Vagina (tissue), 2 donors: ENCODE results near the gene STARD13.
"Not testable (repeated sequence)": the region's sequence is repeated elsewhere in the genome, so short reads cannot be mapped to it uniquely, and the experiment has no call there.

Source experiments
- POLR2AphosphoS5 ChIP-seq, 2 donors: sonication (generic); formaldehyde crosslinking; IDR thresholded peaks; one replicate each; pipeline ENCODE4 v1.9.0; 2017; ENCODE audit warnings: antibody characterized with exemption in 2 of 2, mild to moderate bottlenecking in 2 of 2, low read depth in 1 of 2; ENCODE audit not compliant: insufficient read depth in 1 of 2
- TF ChIP-seq, protein P1 (sequence below), 3 experiments: fragments of 450-650 bp in 2 of 3; fragments of 200-600 bp in 1 of 3; sonication (generic) in 1 of 3; IDR thresholded peaks; one replicate each; pipeline ENCODE4 v1.5.1; 2017 to 2019; ENCODE audit warnings: antibody characterized with exemption in 3 of 3, mild to moderate bottlenecking in 2 of 3, moderate library complexity in 2 of 3

GRCh38 chr13:33242372-33242771, 43.2 kb downstream of the STARD13 start:
- TF ChIP-seq, protein P1, sequence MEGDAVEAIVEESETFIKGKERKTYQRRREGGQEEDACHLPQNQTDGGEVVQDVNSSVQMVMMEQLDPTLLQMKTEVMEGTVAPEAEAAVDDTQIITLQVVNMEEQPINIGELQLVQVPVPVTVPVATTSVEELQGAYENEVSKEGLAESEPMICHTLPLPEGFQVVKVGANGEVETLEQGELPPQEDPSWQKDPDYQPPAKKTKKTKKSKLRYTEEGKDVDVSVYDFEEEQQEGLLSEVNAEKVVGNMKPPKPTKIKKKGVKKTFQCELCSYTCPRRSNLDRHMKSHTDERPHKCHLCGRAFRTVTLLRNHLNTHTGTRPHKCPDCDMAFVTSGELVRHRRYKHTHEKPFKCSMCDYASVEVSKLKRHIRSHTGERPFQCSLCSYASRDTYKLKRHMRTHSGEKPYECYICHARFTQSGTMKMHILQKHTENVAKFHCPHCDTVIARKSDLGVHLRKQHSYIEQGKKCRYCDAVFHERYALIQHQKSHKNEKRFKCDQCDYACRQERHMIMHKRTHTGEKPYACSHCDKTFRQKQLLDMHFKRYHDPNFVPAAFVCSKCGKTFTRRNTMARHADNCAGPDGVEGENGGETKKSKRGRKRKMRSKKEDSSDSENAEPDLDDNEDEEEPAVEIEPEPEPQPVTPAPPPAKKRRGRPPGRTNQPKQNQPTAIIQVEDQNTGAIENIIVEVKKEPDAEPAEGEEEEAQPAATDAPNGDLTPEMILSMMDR (IDR thresholded peaks at IDR 0.05) = not testable (repeated sequence)
- TF ChIP-seq POLR2AphosphoS5 (IDR thresholded peaks at IDR 0.05; ENCODE audit: insufficient read depth in 1 of 2, low read depth in 1 of 2) = not testable (repeated sequence)
